Stimulated activated CD4-positive, alpha-beta T cell treated with anti-CD3 and anti-CD28 coated beads, Interleukin-12 subunit alpha, Interleukin-12 subunit beta, amount 100 ng/mL, for 24 hours (primary cell): ENCODE results near the gene TBC1D7.

Experiments used
- DNase-seq, 2 experiments: peaks; one replicate each; pipeline ENCODE4 v3.0.0-alpha.2; 2020; ENCODE audit warnings: low read depth in 2 of 2

The TBC1D7 gene

DNA sequence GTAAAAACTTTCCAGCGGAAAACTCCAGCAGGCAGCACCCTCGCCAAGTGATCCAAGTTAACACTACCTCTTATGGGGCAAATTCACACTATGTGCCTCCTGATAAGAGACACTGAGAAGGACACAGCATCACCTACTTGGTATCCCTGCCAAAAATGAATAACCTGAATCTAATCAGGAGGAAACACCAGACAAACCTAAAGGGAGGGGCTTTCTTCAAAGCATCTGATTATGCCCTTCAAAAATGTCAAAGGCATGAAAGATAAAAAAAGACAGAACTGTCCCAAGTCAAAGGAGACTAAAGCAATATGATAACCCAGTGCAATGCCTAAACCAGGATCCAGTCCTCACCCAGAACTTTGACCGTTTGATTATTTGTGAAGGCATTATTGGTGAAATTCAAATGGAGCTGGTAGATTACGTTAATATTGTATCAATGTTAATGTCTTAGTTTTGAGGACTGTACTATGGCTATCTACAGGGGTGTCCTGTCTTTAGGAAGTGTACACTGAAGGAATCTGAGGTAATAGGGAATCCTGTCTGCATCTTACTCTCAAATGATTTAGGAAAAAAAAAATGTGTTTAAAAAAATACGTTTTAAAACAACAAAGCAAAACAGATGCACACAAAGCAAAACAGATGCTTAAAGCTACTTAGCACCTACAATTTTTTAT, 8.3 kb downstream of the TBC1D7 start:
- DNase-seq, result no peak

DNA sequence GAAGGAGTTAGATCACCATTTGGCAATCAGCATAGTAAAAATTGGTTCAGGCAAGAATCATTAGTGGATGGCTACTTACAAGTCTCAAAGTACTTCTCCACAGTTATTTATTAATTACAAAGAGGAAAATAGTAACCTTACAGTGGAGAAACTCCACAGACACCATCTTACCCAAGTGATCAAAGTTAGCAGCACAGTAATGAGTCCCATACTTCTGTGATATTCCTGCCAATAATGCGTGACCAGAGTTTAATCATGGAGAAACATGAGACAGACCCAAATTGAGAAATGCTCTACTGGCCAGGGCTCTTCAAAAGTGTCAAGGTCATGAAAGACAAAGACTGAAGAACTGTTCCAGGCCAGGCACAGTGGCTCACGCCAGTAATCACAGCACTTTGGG, 9.5 kb downstream of the TBC1D7 start:
- DNase-seq, result no peak

DNA sequence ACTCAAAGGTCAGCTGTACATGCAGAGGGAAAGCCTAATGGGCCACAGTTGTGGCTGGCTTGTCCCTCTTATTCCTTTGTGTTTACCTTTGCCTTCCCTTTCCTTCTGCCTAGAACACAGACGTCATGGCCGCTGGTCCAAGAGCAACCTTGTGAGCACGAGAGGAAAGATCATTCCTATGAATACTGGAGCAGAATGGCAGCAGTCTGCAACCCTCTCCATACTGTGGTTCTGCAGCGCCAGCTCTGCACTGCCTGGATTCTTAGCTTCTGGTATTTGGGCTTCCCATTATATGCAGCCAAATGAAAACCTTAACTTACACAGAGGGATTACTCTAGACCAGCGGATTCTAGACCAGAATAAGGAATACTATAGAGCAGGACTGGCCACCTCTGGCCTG, 12.4 kb downstream of the TBC1D7 start:
- no peak for DNase-seq

DNA sequence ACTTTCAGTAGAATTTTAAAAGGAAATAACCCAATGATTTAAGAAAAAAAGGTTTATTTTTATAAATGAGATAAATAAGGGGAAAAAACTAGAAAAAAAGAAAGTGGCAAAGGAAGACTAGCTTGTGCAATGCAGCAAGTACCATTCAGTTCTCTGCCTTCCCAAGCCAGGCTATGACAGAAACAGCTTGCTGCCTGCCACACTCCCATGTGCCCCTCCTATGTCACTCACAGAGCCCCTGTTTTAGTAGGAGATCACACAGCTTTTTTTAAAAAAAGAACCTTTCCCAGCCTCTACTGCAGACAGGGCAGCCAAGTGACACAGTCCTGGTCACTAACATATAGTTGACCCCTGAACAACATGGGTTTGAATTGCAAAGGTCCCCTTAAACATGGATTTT, 13.5 kb downstream of the TBC1D7 start:
- DNase-seq, result no peak

DNA sequence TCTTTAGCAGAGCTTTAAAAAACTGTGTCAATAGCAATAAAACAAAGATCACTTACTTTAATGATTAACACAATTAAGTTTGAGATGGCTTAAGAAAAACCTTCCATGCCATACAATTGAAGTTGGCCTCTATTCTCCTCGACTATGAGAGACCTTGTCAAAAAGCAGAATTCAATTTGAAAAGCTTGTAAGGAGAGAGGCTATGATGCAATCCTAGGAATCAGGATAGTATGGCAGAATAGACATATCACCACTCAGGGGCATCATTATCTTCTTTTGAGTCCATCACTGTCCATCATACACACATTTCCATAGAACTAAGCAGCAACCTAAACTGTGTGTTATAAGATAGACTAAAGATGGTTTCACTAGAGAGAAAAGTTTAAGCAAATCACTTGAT, 17.2 kb downstream of the TBC1D7 start:
- no peak for DNase-seq

DNA sequence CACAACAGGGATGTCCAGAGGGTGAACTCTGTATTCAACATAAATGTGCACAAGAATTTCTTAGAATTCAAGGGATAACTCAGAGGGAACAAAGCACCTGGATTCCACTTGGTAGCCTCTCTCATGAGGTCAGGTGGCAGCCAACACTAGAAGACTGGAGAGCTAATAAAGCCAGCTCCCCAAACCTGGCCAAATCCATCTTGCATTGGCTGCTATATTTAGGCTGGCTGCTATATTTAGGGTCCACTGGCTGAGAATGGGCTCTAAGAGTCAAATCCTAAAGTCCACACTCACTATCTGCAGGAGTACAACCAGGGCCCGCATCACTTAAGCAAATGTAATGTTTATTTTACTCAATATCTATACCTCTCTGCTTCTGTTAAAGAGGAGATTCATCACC, 20.0 kb downstream of the TBC1D7 start:
- no peak for DNase-seq

DNA sequence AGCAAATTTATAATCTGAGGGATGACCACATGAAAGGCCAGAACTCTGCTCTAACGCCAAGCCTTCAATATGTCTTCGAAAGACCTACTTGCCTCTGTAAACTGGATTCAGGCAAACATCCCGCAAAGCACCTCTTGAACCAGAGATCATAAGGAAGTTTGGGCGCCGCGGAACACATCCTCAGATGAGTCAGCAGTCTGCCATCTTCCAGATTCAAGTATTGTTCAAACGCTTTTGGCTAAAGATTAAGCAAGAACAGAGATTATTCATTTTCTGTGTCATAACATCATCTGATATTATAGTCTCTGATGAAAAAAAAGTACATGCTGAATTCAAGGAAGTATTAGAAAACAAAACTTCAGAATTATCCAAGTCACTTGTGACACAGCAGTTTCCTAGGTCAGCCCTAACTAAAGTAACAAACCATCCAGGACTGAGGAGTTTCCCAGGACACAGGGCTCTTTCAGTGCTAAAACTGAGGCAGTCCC, 20.8 kb downstream of the TBC1D7 start:
- DNase-seq, result no peak

DNA sequence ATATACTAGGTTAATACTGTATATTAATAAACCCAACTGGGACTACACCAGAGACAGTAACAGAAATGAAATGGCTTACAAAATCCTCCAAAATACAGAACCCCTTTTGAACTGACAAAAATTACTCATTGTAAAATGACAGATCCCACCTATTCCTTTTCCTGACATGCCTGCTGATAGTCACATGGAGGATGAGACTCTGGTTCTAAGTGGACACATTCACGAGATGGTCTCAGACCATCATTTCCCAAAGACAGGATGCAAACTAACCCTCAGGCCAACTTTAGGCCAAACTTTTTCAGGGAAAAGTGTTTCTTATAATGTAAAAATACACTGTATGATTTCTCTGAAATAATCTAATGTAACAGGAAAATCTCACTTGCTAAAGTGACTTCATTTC, 22.5 kb downstream of the TBC1D7 start:
- DNase-seq, result no peak

DNA sequence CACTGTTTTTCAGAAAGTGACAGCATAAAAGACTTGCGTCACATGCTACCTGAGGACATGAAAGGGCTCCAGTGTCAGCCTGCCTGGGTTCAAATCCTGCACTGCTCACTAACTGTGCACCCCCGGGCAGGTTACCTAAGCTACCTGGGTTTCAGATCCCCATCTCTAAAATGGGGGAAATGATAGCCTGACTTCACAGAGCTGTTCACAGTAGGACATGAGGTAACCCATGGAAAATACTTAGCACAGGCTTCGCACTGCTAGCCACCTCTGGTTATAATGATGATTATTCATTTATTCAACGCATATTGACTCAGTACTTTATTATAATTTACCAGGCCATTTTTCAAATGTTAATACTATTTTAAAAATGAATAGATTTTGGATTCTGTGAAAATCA, 23.0 kb downstream of the TBC1D7 start:
- DNase-seq, result no peak

DNA sequence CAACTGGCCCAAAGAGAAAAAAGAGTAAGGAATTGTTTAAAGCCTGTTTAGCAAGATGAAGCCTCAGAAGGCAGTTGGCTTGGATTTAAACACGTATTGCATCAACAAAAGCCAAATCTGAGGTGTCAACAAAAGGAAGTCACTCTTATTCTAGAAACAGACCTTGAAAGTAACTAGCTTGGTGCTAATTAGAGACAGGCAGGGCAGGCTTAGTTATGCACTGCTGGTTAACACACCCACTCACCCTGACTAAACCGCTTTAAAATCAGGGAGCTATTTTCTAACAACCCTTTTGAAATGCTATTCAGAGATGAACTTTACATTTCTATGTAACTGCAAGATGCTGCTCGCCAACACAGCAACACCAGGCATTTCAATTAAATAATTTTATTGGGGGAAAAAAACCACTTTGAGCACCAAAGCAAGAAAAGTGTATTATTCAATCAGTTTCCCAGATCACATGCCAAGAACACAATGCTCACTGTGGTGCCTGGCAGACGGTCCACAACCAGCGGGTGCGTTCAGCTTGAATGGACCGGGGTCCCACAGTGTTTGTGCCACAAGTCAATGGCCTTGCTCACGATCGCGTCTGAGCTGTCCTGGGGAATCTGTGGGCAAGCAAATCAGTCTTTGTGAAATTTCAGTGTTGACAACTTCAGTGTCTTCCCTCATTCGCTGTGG, 23.6 kb downstream of the TBC1D7 start:
- no peak for DNase-seq

DNA sequence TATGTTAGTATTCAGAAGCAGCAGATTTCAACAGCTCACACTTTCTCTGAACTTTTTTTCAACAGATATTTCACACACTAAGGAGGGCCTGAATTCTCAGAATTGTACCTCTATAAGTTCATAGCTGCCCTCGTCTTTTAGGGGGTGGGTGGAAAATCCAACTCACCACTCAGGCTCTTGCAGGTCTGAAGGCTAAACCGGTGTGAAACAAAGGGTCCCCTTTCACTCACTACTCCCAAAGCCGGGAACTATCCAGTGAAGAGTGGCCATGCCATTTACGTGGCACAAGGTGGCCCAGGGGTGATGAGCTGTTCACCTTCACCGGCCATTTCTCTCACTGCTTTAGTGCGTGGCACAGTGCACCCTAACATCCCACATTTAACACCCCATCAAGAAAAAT, 24.2 kb downstream of the TBC1D7 start:
- no peak for DNase-seq

DNA sequence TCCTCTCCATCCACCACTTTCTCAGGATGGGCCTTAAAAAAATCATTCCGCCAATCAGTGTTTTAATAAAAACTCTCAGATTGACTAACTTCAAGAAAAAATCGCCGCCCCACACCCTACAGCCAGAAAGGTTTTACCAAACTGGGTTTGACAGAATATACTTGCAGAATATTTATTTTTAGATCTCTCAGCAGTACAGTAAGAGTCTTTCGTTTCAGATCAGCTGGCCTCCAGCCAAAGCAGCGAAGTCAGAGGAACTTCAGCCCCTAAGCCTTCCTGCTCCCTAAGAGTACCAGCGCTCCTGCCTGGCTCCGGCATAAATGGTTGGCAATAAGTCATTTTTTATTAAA, 24.7 kb downstream of the TBC1D7 start:
- DNase-seq, result peak in 1 of 2 experiments; percentile 28

DNA sequence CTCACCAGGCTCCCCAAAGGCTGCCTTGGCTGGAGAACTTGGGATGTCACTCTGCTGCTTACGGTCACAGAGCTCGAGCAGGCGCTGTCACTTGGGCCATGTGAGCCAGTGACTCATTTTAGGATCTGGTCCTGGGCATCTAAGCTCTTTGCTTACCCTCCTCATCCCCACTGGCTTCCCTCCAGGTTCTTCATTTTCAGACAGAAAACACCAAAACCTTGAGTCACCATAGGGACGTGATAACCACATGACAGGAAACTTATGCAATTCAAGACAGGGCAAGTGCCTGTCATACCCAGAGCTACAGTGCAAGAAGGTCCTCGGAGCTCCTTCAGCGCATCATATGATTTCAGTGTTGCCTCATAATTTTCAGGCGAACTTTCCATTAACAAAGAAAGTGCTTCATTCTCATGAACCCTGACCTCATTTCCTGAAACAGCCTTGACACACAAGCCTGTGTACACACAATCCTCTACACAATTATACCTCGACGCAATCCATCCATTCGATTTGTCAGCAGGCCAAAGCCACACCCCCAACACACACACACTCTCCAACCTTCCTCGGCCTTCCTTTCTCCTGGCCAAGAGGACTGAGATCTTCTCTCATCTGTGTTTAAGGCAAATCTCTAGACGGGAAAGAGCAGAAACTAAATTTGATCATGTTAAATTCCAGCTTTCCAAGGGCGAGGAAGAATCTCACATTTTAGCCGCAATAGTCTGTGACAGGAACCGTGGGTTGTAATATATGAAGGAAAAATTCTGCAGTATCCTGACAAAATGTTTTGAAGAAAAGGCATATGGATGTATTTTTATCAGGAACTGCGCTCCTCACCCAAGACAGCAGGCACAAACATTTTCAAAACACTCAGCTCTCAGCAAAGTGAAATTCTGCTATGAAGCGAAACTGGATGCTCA, 25.3 kb downstream of the TBC1D7 start:
- DNase-seq, result peak; percentile 5 to 27

DNA sequence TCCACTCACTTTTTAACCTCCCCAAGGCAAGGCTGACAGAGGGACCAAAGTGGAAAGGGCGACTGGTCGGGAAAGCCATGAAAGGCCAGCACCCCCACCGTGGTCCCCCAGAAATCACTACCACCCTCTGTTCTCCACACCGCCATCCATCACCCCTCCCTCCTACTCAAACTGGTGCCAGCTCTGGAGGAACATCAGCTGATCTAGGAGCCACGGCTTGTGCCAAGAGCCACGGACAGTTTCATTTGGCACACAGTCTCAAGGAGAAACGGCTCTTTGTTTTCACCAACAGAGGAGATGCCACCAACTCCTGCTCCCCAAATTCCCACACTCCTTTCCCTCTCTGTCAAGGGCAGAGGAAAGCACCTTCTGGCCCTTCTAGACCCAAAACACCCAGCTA, 26.0 kb downstream of the TBC1D7 start:
- no peak for DNase-seq

DNA sequence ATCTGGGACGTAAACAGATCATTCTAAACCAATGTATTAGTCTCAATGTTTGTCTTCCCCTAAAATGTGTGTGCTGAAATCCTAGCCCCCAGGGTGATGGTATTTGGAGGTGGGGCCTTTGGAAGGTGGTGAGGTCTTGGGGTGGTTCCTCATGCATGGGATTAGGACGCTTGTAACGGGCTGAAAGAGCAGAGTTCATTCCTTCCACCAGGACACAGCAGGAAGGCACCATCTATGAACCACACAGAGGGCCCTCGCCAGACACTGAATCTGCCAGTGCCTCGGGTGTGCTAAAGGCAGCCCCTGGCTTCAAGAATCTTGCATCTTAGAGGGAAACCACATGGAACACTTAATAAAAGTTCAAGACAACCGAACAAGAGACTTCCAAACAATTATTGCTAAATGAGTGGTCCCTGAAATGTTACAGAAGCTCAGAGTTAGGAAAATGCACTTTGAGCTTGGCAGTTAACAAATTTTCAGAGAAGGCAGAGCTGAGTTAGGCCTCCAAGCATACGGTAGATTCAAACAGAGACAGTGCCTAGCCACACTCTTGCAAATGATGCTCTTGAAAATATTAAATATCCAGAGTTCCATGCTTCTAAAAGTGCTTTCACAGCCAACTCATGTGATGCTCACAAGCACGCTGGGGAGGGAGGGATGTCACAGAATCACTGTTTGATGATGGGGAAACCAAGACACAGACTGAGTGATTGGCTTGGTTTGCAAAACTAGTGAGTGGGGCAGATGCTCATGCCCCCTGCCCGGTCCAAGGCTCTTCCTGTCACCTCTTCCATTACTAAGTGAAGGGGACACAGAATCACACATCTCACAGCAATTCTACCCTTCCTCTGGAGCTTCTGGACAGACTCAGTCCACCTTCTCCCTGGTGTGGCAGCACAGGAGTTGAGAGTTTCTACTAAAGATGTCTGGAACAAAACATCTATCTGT, 27.4 kb downstream of the TBC1D7 start:
- no peak for DNase-seq

DNA sequence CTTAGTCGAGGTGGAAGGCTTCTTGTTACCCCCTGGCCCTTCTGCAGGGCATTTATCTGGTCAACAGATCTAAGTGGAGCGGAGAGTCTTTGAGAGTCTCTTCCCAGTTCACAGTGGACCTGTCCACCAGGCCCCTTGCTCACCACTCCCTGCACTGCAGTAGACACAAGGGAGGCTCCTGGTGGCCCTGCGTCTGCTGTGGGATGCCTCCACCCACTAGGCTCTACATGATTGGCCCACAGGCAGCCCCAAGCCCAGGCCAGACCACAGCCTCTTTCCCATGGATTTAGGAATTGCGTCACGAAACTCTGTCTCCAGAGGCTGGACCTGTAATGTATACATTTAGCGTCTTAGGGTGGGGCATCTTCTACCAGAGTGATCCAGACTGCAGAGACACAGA, 28.4 kb downstream of the TBC1D7 start:
- no peak for DNase-seq

DNA sequence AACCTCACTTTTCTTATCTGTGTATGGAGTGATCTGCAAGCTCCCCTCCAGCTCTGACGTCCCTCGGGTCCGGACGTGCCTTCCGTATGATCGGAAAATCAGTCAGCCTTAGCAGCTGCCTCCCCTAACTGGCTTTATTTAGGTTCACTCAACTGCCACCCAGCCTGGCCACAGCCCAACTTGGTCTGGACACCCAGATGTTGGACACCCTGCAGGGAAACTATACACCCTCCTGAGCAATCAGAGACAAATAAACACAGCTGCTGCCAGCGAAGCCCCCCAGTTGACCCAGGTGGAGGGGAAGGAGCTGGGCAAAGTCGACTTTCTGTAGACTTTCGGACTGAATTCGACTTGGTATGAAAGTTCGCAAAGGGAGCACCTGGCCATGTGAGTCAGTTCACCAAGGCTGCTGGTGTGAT, 28.9 kb downstream of the TBC1D7 start:
- DNase-seq, result no peak

DNA sequence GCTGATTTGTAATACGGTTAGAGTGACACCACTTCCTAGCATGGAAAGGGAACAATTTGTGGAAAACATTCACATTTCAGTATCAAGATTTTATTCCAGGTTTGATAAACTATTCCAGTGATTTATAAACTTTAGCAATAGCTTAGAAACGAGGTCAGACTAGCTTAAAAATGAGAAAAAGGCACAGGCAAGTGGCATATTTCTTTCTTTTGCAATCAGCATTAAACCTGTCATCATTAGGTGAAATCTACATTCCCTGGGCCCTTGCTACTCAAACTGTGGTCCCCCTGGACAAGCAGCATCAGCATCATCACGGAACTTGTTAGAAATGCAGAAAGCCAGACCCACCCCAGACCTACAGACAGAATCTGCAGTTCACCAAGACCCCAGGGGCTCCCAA, 29.9 kb downstream of the TBC1D7 start:
- DNase-seq, result no peak

DNA sequence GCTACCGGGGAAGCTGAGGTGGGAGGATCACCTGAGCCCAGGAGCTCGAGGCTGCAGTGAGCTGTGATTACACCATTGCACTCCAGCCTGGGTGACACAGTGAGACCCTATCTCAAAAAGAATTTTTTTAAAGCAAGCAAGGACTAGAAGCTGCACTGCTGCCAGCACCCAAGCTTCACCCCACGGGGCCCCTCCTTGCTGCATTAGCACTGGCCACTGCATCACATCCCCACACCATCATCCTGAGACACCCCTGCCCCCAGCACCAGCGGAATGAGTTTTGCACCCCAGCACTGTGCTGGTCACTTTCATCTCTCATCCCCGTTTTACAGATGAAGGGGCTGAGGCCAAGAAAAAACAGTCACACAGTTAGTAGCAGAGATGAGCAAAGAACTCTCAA, 30.9 kb downstream of the TBC1D7 start:
- DNase-seq, result no peak

DNA sequence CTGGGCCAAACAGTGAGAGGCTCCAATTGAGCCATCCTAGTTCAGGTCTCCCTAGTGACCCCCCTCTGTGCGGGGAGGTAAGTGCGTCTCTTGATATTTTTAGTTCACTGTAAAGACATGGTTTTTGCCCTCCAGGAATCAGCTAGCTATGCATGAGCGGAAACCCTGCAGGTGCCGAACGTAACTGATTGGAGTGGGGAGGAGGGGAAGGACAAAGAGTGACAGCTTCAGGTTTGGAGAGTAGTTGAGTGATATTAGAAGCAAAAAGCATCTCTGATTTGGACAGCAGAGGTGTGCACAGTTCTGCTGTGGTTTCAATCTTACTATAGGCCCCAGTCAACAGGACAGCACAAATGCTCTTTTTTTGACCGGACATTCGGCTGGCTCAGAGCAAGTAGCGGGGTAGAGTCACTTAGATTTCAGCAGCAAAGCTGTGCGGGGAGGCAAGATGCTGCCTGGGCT, 31.8 kb downstream of the TBC1D7 start:
- no peak for DNase-seq

DNA sequence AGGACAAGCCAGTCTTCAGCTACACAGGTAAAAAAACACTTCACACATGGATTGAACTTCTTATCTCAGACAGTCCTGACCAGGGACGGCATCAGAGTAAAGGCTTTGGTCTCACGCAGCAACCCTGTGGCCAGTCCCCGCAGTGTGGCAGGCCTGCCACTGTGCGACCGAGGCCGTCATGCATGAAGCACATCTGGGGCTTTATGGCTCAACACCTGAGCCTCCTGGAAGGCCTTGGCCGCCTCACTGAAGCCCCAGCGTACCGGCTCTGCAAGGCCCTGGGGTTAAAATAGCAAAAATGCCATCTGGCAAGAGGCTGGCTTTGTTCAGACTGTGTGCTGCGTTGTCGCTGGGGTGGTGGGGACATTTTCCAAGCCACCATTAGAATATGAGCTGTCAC, 32.8 kb downstream of the TBC1D7 start:
- DNase-seq, result no peak
